ENCODE data around the gene ANKRD44. TPM values are rescaled to one million over a fixed set of nuclear protein-coding genes. Genes with fewer than 3 reads are reported as not detected.

ANKRD44 gene
- total RNA-seq, 1 donor from 2014 or later, result 4.0 TPM

DNA sequence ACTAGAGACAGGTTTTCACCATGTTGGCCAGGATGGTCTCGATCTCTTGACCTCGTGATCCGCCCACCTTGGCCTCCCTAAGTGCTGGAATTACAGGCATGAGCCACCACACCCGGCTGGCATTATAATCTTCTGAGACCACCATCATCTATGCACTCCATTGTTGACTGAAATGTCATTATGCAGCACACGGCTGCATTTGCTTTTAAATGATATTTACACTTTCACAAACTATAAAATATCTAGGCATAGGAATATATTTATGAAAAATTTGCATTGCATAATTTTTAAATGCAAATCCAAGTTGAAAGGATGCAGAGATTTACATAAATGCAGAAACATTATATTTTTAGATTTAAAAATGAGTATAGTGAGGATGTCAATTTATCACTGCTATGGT lies 30.0 kb upstream of the ANKRD44 start:
- no peak overlapping the region for H3K27ac Mint-ChIP-seq
- H3K4me3 Mint-ChIP-seq (ENCODE audit: low read depth), result no peak overlapping the region
- no peaks in the 10 kb centered on the region for H3K9me3 Mint-ChIP-seq (ENCODE audit: low read depth)
- TF ChIP-seq, protein P1, sequence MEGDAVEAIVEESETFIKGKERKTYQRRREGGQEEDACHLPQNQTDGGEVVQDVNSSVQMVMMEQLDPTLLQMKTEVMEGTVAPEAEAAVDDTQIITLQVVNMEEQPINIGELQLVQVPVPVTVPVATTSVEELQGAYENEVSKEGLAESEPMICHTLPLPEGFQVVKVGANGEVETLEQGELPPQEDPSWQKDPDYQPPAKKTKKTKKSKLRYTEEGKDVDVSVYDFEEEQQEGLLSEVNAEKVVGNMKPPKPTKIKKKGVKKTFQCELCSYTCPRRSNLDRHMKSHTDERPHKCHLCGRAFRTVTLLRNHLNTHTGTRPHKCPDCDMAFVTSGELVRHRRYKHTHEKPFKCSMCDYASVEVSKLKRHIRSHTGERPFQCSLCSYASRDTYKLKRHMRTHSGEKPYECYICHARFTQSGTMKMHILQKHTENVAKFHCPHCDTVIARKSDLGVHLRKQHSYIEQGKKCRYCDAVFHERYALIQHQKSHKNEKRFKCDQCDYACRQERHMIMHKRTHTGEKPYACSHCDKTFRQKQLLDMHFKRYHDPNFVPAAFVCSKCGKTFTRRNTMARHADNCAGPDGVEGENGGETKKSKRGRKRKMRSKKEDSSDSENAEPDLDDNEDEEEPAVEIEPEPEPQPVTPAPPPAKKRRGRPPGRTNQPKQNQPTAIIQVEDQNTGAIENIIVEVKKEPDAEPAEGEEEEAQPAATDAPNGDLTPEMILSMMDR (IDR thresholded peaks at IDR 0.05; ENCODE audit: unreplicated experiment), result no peak
- no peaks in the 10 kb centered on the region for H3K36me3 Mint-ChIP-seq (ENCODE audit: insufficient read depth)
- H3K27me3 Mint-ChIP-seq, result no peaks in the 10 kb centered on the region
- H3K4me1 Mint-ChIP-seq (ENCODE audit: low read depth), result no peaks in the 10 kb centered on the region
- DNase-seq (ENCODE audit: low spot score, unreplicated experiment), result no peak

DNA sequence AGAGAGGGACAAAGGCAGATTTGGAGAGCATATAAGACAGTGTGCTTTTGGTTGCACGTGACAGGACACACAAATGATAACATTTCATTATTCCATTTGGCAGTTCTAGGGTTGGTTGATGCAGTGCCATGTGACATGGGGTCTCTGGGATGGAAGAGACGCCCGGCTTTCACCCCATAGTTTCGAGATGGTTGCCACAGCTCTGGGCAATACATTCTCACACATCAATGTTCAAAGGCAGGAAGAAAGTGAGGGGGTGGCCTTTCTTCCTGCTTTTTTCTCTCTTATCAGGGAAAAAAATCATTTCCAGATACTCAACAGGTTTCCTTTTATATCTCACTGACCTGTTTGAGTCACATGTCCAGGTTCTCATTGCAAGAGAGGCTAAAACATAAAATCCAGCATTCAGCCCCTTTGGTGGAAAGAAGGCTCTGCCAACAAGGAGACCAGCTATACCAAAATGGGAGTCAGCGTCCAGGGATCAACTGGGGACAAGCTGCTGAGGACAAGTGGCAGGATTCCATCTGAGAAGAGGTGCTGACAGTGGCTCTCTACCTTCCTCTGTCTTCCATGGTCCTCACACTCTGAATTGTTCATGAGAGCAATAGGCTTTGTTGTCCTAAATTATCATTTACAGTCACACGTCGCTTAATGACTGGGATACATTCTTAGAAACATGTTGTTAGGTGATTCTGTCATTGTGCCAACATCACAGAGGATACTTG lies 29.1 kb upstream of the ANKRD44 start:
- H3K4me3 Mint-ChIP-seq (ENCODE audit: low read depth), result no peak overlapping the region
- H3K36me3 Mint-ChIP-seq (ENCODE audit: insufficient read depth), result no peaks in the 10 kb centered on the region
- no peak for DNase-seq (ENCODE audit: low spot score, unreplicated experiment)
- H3K4me1 Mint-ChIP-seq (ENCODE audit: low read depth), result no peaks in the 10 kb centered on the region
- H3K27me3 Mint-ChIP-seq, result no peaks in the 10 kb centered on the region
- TF ChIP-seq, protein P1 (IDR thresholded peaks at IDR 0.05; ENCODE audit: unreplicated experiment), result no peak
- no peaks in the 10 kb centered on the region for H3K9me3 Mint-ChIP-seq (ENCODE audit: low read depth)
- no peak overlapping the region for H3K27ac Mint-ChIP-seq

DNA sequence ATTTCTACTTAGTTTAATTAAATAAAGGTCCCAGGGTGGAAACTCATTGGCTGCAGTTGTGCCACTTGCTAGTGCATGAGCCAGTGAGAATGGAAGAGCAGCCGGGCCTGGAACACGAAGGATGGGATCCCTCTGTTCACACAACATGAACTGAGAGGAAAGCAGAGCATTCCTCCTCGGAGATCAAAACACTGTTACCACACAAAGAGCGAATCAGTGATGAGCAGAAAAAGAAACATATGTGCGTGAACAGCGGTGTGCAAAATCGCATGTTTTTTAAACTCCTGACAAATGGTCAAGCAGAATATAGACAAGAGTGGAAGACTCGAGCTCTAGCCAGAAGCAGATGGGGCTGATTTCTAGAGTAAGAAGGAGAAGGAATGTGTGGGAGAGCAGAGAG lies 28.4 kb upstream of the ANKRD44 start:
- TF ChIP-seq, protein P1 (IDR thresholded peaks at IDR 0.05; ENCODE audit: unreplicated experiment), result no peak
- Mint-ChIP-seq H3K9me3 (ENCODE audit: low read depth) (no peaks in the 10 kb centered on the region), H3K27ac (no peak overlapping the region), H3K4me1 (ENCODE audit: low read depth) (no peaks in the 10 kb centered on the region), H3K36me3 (ENCODE audit: insufficient read depth) (no peaks in the 10 kb centered on the region), H3K27me3 (no peaks in the 10 kb centered on the region), H3K4me3 (ENCODE audit: low read depth) (no peak overlapping the region)
- DNase-seq (ENCODE audit: low spot score, unreplicated experiment), result no peak

DNA sequence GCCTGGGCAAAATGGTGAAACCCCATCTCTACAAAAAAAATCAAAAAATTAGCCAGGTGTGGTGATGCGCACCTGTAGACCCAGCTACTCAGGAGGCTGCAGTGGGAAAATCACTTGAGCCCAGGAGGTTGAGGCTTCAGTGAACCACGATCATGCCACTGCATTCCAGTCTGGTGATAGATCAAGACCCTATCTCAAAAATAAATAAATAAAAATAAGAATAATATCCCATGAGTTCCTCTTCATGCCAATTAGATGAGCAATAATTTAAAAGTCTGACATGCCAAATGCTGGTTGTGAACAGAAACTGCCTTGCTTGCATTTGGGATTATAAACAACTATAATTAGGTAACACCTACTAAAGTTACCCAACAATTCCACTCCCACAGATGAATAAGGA lies 22.1 kb upstream of the ANKRD44 start:
- H3K27ac Mint-ChIP-seq, result no peak overlapping the region
- TF ChIP-seq, protein P1 (IDR thresholded peaks at IDR 0.05; ENCODE audit: unreplicated experiment), result no peak
- no peaks in the 10 kb centered on the region for H3K9me3 Mint-ChIP-seq (ENCODE audit: low read depth)
- H3K4me3 Mint-ChIP-seq (ENCODE audit: low read depth), result no peak overlapping the region
- H3K36me3 Mint-ChIP-seq (ENCODE audit: insufficient read depth), result no peaks in the 10 kb centered on the region
- no peaks in the 10 kb centered on the region for H3K27me3 Mint-ChIP-seq
- no peak for DNase-seq (ENCODE audit: low spot score, unreplicated experiment)
- no peaks in the 10 kb centered on the region for H3K4me1 Mint-ChIP-seq (ENCODE audit: low read depth)

GRCh38 chr2:197328461-197328860 lies 17.9 kb upstream of the ANKRD44 start:
- TF ChIP-seq, protein P1 (IDR thresholded peaks at IDR 0.05; ENCODE audit: unreplicated experiment), result no peak
- DNase-seq (ENCODE audit: low spot score, unreplicated experiment), result no peak
- H3K36me3 Mint-ChIP-seq (ENCODE audit: insufficient read depth), result no peaks in the 10 kb centered on the region
- H3K9me3 Mint-ChIP-seq (ENCODE audit: low read depth), result no peaks in the 10 kb centered on the region
- no peaks in the 10 kb centered on the region for H3K4me1 Mint-ChIP-seq (ENCODE audit: low read depth)
- H3K27ac Mint-ChIP-seq, result no peak overlapping the region
- H3K4me3 Mint-ChIP-seq (ENCODE audit: low read depth), result no peak overlapping the region
- no peaks in the 10 kb centered on the region for H3K27me3 Mint-ChIP-seq
